GM12891 (cell line): ENCODE results near the gene PTPRN2.

Experiments used
- PAX5 ChIP-seq: IDR thresholded peaks from 2 replicates; pipeline ENCODE4 v1.6.1; 2011; ENCODE audit warnings: low read length, moderate library complexity, mild to moderate bottlenecking; ENCODE audit not compliant: insufficient read depth, severe bottlenecking
- POLR2A ChIP-seq: IDR thresholded peaks from 2 replicates; pipeline ENCODE4 v1.6.1; 2011; ENCODE audit warnings: low read depth, low read length, control low read depth
- POLR2AphosphoS5 ChIP-seq: IDR thresholded peaks from 2 replicates; pipeline ENCODE4 v1.6.1; 2011; ENCODE audit warnings: low read depth, low read length, control low read depth
- POU2F2 ChIP-seq: IDR thresholded peaks from 2 replicates; pipeline ENCODE4 v1.6.1; 2011; ENCODE audit warnings: low read depth, mild to moderate bottlenecking, control low read depth, low read length, moderate library complexity
- SPI1 ChIP-seq: IDR thresholded peaks from 2 replicates; pipeline ENCODE4 v1.6.1; 2011; ENCODE audit warnings: low read depth, low read length, control low read depth
- TAF1 ChIP-seq: IDR thresholded peaks from 2 replicates; pipeline ENCODE4 v1.6.1; 2011; ENCODE audit warnings: low read depth, low read length, control low read depth

- TF ChIP-seq POLR2A (no peak), POLR2AphosphoS5 (no peak), TAF1 (no peak), POU2F2 (no peak), PAX5 (no peak), SPI1 (no peak)
Measured at GRCh38 chr7:157745721-157746709, 841.6 kb downstream of the PTPRN2 start.
